C4-2B (cell line): ENCODE results near the gene CYTH1.

Experiments used
- ZFX ChIP-seq: fragments of 450-650 bp; IDR thresholded peaks from 2 replicates; pipeline ENCODE4 v1.6.1; 2017
- TF ChIP-seq, protein P1 (sequence below): fragments of 450-650 bp; conservative IDR thresholded peaks from 2 replicates; pipeline ENCODE4 v1.5.1; 2017; ENCODE audit warnings: mild to moderate bottlenecking

DNA sequence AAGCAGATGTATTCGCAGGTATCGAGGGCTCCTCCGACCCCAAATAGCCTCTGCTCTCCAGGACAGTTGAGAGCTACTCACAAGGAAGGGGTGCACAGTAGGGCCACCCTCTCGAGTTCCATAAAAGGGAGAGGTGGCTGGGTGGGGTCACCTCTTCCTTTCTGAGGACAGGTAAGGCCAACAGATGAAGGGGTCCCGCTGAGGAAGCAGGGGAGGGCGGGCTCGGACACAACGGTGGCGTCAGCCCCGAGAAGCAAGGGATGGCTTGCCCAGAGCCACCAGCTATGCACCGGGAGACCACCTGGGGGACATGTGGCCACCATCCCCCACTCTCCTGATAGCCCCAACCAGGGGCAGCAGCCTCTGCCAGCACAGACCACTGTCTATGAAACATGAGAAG is 15.1 kb upstream of the CYTH1 start:
- TF ChIP-seq, protein P1, sequence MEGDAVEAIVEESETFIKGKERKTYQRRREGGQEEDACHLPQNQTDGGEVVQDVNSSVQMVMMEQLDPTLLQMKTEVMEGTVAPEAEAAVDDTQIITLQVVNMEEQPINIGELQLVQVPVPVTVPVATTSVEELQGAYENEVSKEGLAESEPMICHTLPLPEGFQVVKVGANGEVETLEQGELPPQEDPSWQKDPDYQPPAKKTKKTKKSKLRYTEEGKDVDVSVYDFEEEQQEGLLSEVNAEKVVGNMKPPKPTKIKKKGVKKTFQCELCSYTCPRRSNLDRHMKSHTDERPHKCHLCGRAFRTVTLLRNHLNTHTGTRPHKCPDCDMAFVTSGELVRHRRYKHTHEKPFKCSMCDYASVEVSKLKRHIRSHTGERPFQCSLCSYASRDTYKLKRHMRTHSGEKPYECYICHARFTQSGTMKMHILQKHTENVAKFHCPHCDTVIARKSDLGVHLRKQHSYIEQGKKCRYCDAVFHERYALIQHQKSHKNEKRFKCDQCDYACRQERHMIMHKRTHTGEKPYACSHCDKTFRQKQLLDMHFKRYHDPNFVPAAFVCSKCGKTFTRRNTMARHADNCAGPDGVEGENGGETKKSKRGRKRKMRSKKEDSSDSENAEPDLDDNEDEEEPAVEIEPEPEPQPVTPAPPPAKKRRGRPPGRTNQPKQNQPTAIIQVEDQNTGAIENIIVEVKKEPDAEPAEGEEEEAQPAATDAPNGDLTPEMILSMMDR: no peak
- no peak for TF ChIP-seq ZFX
